T-helper 17 cell (primary cell): Measurements from ENCODE around the gene ABHD17C. TPM values are rescaled to one million over a fixed set of nuclear protein-coding genes. Genes with fewer than 3 reads are reported as not detected.

ENCODE experiments used
- ATAC-seq: fragments of 150-1000 bp; cut with Tn5 transposase; 2 replicates; pipeline ENCODE4 v1.10.0; 2021; ENCODE audit warnings: mild to moderate bottlenecking, moderate library complexity
- DNase-seq, 3 donors: peaks; one replicate each; pipeline versions ENCODE4 v3.0.0 to v3.0.0-alpha.2; 2020 to 2021
- H3K9me3 ChIP-seq: one replicate; pipeline ENCODE4 v1.7.0; 2013; ENCODE audit warnings: low read length, mild to moderate bottlenecking; ENCODE audit not compliant: control insufficient read depth, poor library complexity, severe bottlenecking
- H3K27ac Mint-ChIP-seq: one replicate; pipeline ENCODE4 v1.8.0; 2022; ENCODE audit warnings: mild to moderate bottlenecking, moderate library complexity, mixed read lengths
- H3K27me3 Mint-ChIP-seq: one replicate; pipeline ENCODE4 v1.8.0; 2022; ENCODE audit warnings: mixed read lengths
- H3K36me3 Mint-ChIP-seq: one replicate; pipeline ENCODE4 v1.8.0; 2022; ENCODE audit warnings: low read depth, mixed read lengths
- H3K4me1 Mint-ChIP-seq: one replicate; pipeline ENCODE4 v1.8.0; 2022; ENCODE audit warnings: mild to moderate bottlenecking, mixed read lengths
- H3K4me3 Mint-ChIP-seq: one replicate; pipeline ENCODE4 v1.8.0; 2022; ENCODE audit warnings: mild to moderate bottlenecking, moderate library complexity, mixed read lengths
- total RNA-seq, 4 donors: library from RNA in 2 of 4; stranded (reverse) in 2 of 4; gene quantifications; one replicate each; pipeline ENCODE4 v1.2.3 and lab custom pipeline; 2022 to 2026

Gene ABHD17C
- total RNA-seq, 2 donors from 2014 or later, result 2.0 to 2.3 TPM

DNA sequence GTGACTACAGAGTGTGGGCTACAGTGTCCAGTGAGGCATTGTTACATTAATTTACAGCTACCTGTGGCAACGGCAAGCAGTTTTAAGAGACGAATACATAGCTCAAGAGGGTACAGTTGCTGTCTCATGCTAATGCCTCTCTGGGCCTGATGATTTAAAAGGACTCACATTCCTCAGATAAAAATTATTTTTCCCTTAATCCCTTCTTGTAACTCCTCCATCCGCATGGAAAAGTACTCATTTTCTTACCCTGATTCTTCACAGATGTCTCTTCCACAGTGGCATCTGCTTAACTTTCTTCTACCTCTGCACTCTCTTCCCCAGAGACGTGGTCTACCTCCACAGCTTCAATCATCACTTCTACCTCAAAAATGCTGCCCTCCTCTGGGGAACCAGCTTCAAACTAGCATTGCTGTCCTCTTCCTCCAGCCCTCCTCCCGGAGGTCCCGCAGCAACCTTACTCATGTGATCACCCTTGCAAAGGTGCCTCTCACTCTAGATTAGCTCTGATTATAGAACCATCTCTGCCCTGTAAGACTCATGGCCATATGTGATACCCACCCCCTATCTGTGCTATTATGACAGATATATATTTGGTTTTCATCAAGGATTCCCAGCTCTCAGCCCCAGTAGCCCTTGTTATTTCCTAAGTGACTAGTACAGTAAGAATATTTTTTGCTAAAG is 21.4 kb upstream of the ABHD17C start:
- ATAC-seq (no peak), DNase-seq (no peak)
- no peaks in the 10 kb centered on the region for H3K4me1 Mint-ChIP-seq
- no peak overlapping the region for H3K27ac Mint-ChIP-seq
- H3K9me3 ChIP-seq, result no peaks in the 10 kb centered on the region
- H3K36me3 Mint-ChIP-seq, result peaks cover 6% of the 10 kb centered on the region
- no peak overlapping the region for H3K4me3 Mint-ChIP-seq
- H3K27me3 Mint-ChIP-seq, result peaks cover 54% of the 10 kb centered on the region

DNA sequence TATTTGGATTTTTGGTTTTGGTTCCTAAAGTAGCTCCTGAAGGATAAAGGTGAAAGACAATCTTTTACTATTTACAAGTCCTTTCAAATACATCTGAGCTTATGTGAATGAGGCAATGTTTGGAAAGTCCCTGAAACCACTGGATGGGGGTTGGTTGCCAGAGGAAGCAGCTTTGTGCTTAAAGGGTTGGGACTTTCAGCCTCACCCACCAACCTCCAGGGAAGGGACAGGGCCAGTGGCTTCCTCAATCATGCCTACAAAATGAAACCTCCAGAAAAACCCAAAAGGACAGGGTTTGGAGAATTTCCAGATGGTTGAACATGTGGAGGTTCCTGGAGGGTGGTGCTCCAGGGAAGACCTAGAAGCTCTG is 20.9 kb upstream of the ABHD17C start:
- no peak for ATAC-seq
- no peak for DNase-seq
- Mint-ChIP-seq H3K36me3 (peaks cover 6% of the 10 kb centered on the region), H3K27ac (no peak overlapping the region), H3K4me3 (no peak overlapping the region), H3K4me1 (no peaks in the 10 kb centered on the region), H3K27me3 (peaks cover 49% of the 10 kb centered on the region)
- H3K9me3 ChIP-seq, result no peaks in the 10 kb centered on the region

DNA sequence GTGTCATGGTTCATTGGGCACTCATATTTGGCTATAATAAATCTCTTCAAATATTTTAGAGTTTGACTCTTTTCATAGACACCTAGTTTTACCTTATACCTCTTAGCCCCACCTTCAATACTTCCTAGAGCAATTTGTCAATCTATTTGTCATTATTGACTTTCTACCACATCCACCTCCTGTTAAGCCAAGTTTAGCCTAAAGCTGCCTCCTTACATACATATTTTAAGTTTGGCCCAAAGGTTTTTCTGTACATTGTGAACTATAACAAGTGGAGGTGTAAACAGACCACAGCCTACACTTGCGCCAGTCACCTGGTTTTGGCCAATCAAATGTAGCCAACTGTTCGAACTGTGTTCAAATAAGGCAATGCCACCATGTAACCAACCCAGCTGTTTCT is 18.1 kb upstream of the ABHD17C start:
- Mint-ChIP-seq H3K27ac (no peak overlapping the region), H3K4me1 (peaks cover 3% of the 10 kb centered on the region), H3K27me3 (peaks cover 56% of the 10 kb centered on the region), H3K36me3 (peaks cover 6% of the 10 kb centered on the region), H3K4me3 (no peak overlapping the region)
- H3K9me3 ChIP-seq, result no peaks in the 10 kb centered on the region
- DNase-seq, result no peak
- ATAC-seq, result no peak

DNA sequence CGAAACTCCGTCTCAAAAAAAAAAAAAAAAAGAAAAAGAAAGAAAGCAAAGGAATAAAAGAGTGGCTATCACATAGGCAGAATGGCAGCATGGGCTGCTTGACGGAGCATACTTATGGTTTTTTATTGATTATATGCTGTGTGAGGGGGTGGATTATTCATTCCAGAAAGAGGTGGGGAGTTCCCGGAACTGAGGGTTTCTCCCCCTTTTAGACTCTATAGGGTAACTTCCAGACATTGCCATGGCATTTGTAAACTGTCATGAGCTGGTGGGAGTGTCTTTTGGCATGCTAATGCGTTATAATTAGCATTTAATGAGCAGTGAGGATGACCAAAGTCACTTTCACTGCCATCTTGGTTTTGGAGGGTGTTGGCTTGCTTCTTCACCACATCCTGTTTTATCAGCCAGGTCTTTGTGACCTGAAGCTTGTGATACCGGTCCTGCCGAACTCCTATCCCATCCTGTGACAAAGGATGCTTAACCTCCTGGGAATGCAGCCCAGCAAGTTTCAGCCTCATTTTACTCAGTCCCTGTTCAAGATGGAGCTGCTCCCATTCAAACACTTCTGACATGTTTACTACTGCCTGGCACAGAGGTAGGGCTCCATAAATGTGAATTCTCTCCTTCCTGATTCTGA is 15.8 kb upstream of the ABHD17C start:
- Mint-ChIP-seq H3K36me3 (peaks cover 3% of the 10 kb centered on the region), H3K27me3 (peaks cover 59% of the 10 kb centered on the region), H3K4me1 (peaks cover 3% of the 10 kb centered on the region), H3K4me3 (no peak overlapping the region), H3K27ac (no peak overlapping the region)
- no peak for ATAC-seq
- no peak for DNase-seq
- H3K9me3 ChIP-seq, result peaks cover 3% of the 10 kb centered on the region

DNA sequence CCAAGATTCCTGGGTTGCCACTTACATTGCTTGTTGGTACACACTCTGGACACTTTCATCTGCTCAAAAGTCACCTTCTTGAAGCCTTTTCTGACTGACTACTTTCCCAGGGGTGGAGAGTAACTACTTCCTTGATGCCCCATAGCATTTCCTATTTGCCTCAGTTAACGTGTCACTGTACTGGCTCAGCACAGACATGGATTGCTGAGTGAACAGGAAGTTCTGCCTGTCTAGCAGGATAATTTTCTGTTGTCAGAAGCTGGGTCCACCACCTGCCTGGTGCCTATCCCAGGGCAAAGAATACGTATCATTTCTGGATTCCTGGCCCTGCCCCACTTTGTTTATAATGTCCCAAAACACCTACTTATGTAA is 15.3 kb upstream of the ABHD17C start:
- H3K4me1 Mint-ChIP-seq, result peaks cover 3% of the 10 kb centered on the region
- no peak overlapping the region for H3K27ac Mint-ChIP-seq
- DNase-seq, result no peak
- H3K27me3 Mint-ChIP-seq, result peaks cover 56% of the 10 kb centered on the region
- peaks cover 3% of the 10 kb centered on the region for H3K36me3 Mint-ChIP-seq
- H3K9me3 ChIP-seq, result peaks cover 3% of the 10 kb centered on the region
- H3K4me3 Mint-ChIP-seq, result no peak overlapping the region
- no peak for ATAC-seq

DNA sequence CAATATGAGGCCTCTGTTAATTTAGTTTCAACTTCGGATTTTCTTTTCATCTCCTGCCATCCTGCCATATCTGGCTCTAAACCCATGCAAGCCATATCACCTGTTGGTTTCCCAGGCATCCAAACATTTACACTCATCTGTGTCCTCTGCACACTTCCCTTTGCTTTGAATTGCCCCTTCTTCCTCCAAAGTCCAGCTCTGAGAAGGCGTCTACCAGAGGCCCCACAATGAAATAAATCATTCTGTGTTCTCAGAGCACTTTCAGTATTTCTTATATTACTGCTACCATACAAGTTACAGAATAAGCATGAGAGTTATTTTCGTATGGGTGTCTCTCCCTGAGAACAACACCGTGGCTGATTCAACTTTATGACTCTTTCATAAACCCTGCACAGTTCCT is 12.9 kb upstream of the ABHD17C start:
- Mint-ChIP-seq H3K4me3 (no peak overlapping the region), H3K4me1 (peaks cover 3% of the 10 kb centered on the region), H3K36me3 (no peaks in the 10 kb centered on the region), H3K27me3 (peaks cover 39% of the 10 kb centered on the region), H3K27ac (no peak overlapping the region)
- peaks cover 3% of the 10 kb centered on the region for H3K9me3 ChIP-seq
- ATAC-seq (no peak), DNase-seq (no peak)

DNA sequence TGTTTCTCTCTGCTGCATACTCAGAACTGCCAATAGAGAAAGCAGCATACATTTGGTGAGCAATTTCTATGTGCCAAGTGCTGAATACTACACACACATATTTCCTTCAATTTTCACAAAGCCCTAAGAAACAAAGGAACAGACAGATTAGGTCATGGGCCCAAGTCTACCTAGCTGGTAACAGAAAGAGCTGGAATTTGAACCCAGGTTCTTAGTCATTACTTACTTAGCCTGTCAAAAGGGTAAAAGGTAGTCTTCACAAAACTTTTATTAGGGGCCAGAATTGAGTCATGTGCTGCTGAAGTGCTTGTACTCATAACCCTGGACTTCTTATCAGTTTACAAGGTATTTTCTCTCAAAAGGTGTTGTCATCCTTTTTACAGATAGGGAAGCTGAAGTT is 10.4 kb upstream of the ABHD17C start:
- Mint-ChIP-seq H3K4me1 (peaks cover under 1% of the 10 kb centered on the region), H3K36me3 (no peaks in the 10 kb centered on the region), H3K27me3 (peaks cover 32% of the 10 kb centered on the region), H3K27ac (no peak overlapping the region), H3K4me3 (no peak overlapping the region)
- no peak for DNase-seq
- no peak for ATAC-seq
- peaks cover 3% of the 10 kb centered on the region for H3K9me3 ChIP-seq

DNA sequence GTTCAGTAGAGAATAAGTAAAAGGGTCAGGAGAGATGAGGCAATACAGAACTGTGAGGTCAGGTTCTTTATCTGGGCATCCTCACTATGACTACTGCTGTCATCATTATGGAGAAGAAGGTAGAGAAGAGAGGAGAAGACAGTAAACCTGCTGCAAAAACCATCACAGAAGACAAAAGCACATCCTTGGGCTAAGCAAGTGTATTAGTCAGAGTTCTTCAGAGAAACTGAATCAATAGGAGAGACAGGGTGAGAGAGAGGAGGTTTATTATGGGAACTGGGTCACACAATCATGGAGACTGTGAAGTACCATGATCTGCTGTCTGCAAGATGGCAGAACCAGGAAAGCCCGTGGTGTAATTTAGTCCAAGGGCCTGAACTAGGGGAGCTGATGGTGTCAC is 9.5 kb upstream of the ABHD17C start:
- no peaks in the 10 kb centered on the region for H3K4me1 Mint-ChIP-seq
- H3K27ac Mint-ChIP-seq, result no peak overlapping the region
- peaks cover 3% of the 10 kb centered on the region for H3K9me3 ChIP-seq
- H3K27me3 Mint-ChIP-seq, result peaks cover 28% of the 10 kb centered on the region
- DNase-seq, result no peak
- H3K36me3 Mint-ChIP-seq, result no peaks in the 10 kb centered on the region
- ATAC-seq, result no peak
- no peak overlapping the region for H3K4me3 Mint-ChIP-seq

DNA sequence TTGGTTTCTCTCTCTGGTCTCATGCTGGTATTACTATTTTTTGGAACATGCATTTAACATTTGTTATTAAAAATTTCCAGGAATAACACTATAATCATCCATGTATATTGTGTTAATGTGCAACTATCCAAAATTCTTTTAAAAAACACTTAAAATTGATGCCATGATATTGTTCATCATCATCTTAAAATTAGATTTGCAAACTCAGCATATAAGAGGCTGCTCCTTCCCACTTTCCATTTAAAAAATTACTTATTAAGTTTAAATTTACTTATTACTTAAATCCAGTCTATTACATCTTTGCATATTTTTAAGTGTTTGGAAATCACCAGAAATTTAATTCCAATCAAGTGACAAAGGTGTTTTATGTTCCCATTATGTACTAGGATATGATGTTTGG is 5.8 kb upstream of the ABHD17C start:
- Mint-ChIP-seq H3K36me3 (no peaks in the 10 kb centered on the region), H3K27me3 (peaks cover 8% of the 10 kb centered on the region), H3K4me1 (peaks cover 1% of the 10 kb centered on the region), H3K4me3 (no peak overlapping the region), H3K27ac (no peak overlapping the region)
- no peak for DNase-seq
- no peak for ATAC-seq
- H3K9me3 ChIP-seq, result no peaks in the 10 kb centered on the region

DNA sequence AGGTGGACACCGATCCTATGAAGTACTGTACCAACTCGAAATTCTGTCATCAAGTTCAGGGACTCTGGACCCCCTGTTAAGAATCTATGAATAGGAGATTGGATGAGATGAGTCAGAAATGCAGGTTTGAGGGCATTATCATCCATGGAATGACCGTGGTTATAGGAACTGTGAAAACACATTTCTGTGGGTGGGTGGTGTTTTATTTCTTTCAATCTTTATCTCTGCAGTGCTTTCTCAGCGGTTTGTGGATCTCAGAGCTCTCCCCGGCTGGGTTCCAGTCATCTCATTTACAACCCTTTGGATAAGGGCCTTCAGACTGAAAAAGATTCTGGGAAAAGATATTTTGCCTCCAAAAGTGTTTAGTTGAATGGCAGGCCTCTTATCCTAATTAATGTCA is 5.4 kb upstream of the ABHD17C start:
- peaks cover 6% of the 10 kb centered on the region for H3K27me3 Mint-ChIP-seq
- ATAC-seq (no peak), DNase-seq (no peak)
- no peaks in the 10 kb centered on the region for H3K9me3 ChIP-seq
- H3K4me3 Mint-ChIP-seq, result no peak overlapping the region
- H3K4me1 Mint-ChIP-seq, result peaks cover 4% of the 10 kb centered on the region
- H3K27ac Mint-ChIP-seq, result no peak overlapping the region
- no peaks in the 10 kb centered on the region for H3K36me3 Mint-ChIP-seq

DNA sequence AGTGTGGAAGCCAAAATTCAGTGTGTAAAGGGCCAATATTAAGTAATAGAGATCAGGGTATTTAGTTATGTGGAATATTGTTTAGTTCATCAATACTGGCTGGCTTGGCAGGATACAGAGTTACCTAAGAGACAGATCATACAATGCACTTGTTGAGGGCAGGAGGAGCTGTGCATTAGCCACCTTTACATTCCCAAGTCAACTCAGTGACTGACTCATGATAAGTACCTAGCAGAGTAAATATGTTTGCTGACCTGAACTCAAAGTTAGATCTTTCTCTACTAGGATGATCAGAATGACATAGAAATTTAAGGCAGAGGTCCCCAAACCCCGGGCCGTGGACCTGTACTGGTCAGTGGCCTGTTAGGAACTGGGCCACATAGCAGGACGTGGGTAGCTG is 3.5 kb upstream of the ABHD17C start:
- Mint-ChIP-seq H3K27me3 (no peaks in the 10 kb centered on the region), H3K36me3 (no peaks in the 10 kb centered on the region), H3K4me1 (peaks cover 11% of the 10 kb centered on the region), H3K27ac (no peak overlapping the region), H3K4me3 (no peak overlapping the region)
- H3K9me3 ChIP-seq, result no peaks in the 10 kb centered on the region
- DNase-seq, result no peak
- no peak for ATAC-seq

DNA sequence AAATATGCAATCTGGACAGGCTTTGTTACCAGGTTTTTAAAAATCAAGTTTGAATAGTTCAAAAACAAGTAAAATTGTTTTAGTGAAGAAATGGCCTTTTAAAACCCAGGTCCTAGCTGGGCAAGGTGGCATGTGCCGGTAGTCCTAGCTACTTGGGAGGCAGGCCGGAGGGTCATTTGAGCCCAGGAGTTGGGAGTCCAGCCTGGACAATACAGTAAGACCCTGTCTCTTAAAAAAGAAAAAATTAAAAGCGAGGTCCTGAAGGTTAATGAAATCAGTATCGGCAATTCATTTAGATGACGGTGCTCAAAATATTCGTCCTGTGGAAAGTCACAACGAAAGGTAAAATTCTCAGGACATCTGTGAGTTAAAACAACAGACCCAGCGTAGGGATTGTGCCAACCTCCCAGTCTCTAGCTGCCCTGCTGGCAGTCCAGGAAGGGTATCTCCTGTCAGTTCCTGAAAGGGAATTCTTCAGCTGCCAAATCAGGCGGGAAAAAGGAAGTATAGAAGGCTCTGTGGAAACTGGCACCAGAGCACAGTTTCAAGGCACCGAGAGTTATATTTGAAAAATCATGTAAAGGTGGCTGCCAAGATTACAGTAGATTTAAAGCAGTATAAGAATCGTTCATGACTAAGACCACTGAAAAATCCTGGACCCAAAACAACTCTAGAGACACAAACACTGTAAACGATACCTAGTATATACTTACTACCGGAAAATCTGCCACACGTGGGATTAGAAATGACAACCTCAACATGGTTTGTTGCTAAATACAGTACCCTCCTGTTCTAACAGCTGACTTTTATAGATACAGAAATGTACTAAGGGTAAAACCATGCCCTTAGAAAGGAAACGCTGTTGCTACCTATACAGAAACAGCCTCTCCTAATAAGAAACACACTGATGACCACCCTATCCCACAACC is 1.2 kb upstream of the ABHD17C start:
- peak; percentile 28 for ATAC-seq

DNA sequence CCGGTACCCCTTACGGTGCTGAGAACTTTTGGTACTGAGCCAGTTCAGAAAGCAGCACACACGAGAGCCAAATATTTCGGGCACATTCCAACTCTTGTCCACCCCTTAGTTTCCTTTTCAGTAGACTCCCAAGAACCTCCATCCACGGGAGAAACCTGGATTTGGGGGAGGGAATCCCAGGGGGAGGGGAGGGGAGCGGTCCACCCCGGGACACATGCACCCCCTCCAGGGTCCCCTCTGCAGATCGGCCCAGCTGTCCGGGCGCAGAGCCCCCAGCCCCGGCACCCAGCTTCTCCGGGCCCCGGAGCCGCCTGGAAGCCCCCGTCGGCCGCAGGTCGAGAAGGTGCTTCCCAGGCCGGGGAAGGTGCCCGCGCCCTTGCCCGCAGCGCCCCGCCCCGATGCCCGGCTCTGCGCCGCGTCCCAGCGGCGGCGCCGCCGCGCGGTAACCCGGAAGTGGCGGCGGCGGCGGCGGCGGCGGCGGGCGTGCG is 455 bp upstream of the ABHD17C start:
- ATAC-seq (peak; percentile 69), DNase-seq (peak in 2 of 3 donors; percentile 12 to 33)
- peaks cover 20% of the 10 kb centered on the region for H3K4me1 Mint-ChIP-seq
- peak overlapping the region; percentile 93 for H3K4me3 Mint-ChIP-seq
- H3K9me3 ChIP-seq, result no peaks in the 10 kb centered on the region
- H3K27me3 Mint-ChIP-seq, result no peaks in the 10 kb centered on the region
- peak overlapping the region; percentile 72 for H3K27ac Mint-ChIP-seq
- no peaks in the 10 kb centered on the region for H3K36me3 Mint-ChIP-seq

More for the DNA sequence above, 1.2 kb upstream of the ABHD17C start:
- no peak for DNase-seq
- H3K27ac Mint-ChIP-seq, result peak overlapping the region; percentile 72
- no peaks in the 10 kb centered on the region for H3K27me3 Mint-ChIP-seq
- no peaks in the 10 kb centered on the region for H3K9me3 ChIP-seq
- H3K36me3 Mint-ChIP-seq, result no peaks in the 10 kb centered on the region
- peaks cover 19% of the 10 kb centered on the region for H3K4me1 Mint-ChIP-seq
- H3K4me3 Mint-ChIP-seq, result peak overlapping the region; percentile 93
